CD4-positive, alpha-beta memory T cell (primary cell): ENCODE results near the gene DDR2. TPM values are rescaled to one million over a fixed set of nuclear protein-coding genes. Genes with fewer than 3 reads are reported as not detected.
A peak's percentile ranks its signal among the peaks of the same experiment; 100 is the strongest.

Source experiments
- CTCF ChIA-PET: fragments of 350-600 bp; sonication (Branson Sonifier 250); formaldehyde crosslinking; loops from one replicate; lab custom pipeline; 2021; ENCODE audit warnings: inconsistent platforms; ENCODE audit not compliant: partially characterized antibody; lab: Charles Lee
- POLR2A ChIA-PET: fragments of 350-600 bp; sonication (Branson Sonifier 250); formaldehyde crosslinking; loops from one replicate; lab custom pipeline; 2021; ENCODE audit not compliant: partially characterized antibody; lab: Charles Lee
- DNase-seq, 5 donors: peaks; one replicate each; pipeline versions ENCODE4 v3.0.0 to v3.0.0-alpha.2; 2020 to 2022; ENCODE audit warnings: mixed read lengths in 1 of 5
- H3K27ac ChIP-seq: one replicate; pipeline ENCODE4 v1.7.0; 2013; ENCODE audit warnings: low read depth, low read length
- H3K27me3 ChIP-seq: 2 replicates; pipeline ENCODE4 v1.7.0; 2013; ENCODE audit warnings: mild to moderate bottlenecking, low read length, moderate library complexity; ENCODE audit not compliant: insufficient read depth
- H3K36me3 ChIP-seq: 2 replicates; pipeline ENCODE4 v1.7.0; 2013; ENCODE audit warnings: mild to moderate bottlenecking, low read length, moderate library complexity; ENCODE audit not compliant: insufficient read depth
- H3K4me1 ChIP-seq: 2 replicates; pipeline ENCODE4 v1.7.0; 2013; ENCODE audit warnings: mild to moderate bottlenecking, low read length, moderate library complexity; ENCODE audit not compliant: insufficient read depth
- H3K4me3 ChIP-seq, 2 donors: one replicate each; pipeline ENCODE4 v1.7.0; 2013; ENCODE audit warnings: low read length in 2 of 2, mild to moderate bottlenecking in 1 of 2
- H3K9me3 ChIP-seq, 2 donors: one replicate each; pipeline ENCODE4 v1.7.0; 2013; ENCODE audit warnings: low read length in 2 of 2, control low read depth in 1 of 2; ENCODE audit not compliant: control insufficient read depth in 1 of 2
- H3K27ac Mint-ChIP-seq, 7 donors: one replicate each; pipeline ENCODE4 v1.8.0; 2020 to 2021; ENCODE audit warnings: mixed read lengths in 7 of 7, mild to moderate bottlenecking in 6 of 7, inconsistent platforms in 3 of 7, moderate library complexity in 3 of 7
- H3K27me3 Mint-ChIP-seq, 2 donors: one replicate each; pipeline ENCODE4 v1.8.0; 2020 to 2021; ENCODE audit warnings: mixed read lengths in 2 of 2
- H3K36me3 Mint-ChIP-seq, 2 donors: one replicate each; pipeline ENCODE4 v1.8.0; 2020 to 2021; ENCODE audit warnings: mixed read lengths in 2 of 2, inconsistent platforms in 1 of 2, mild to moderate bottlenecking in 1 of 2
- H3K4me1 Mint-ChIP-seq, 4 donors: one replicate each; pipeline ENCODE4 v1.8.0; 2020 to 2021; ENCODE audit warnings: mixed read lengths in 4 of 4, mild to moderate bottlenecking in 1 of 4
- H3K4me3 Mint-ChIP-seq, 8 donors: one replicate each; pipeline ENCODE4 v1.8.0; 2020 to 2021; ENCODE audit warnings: mixed read lengths in 8 of 8, mild to moderate bottlenecking in 7 of 8, moderate library complexity in 6 of 8, inconsistent platforms in 3 of 8
- H3K9me3 Mint-ChIP-seq, 8 donors: one replicate each; pipeline ENCODE4 v1.8.0; 2020 to 2021; ENCODE audit warnings: mixed read lengths in 8 of 8, mild to moderate bottlenecking in 5 of 8, inconsistent platforms in 3 of 8, moderate library complexity in 1 of 8
- intact Hi-C: fragments of 100-400 bp; cut with micrococcal nuclease; formaldehyde crosslinking; loops from one replicate; pipeline ENCODE4 v1.15.1; 2023
- polyA plus RNA-seq, 2 donors: library from polyadenylated mRNA; unstranded; fragments of 300-500 nt; fragmentation: Illumina TruSeq; gene quantifications; one replicate each; pipeline ENCODE4 v1.2.3, GENCODE V29; 2021
- total RNA-seq, 2 experiments: library from RNA; stranded (reverse); gene quantifications; one replicate each; pipeline ENCODE4 v1.2.3, GENCODE V29; 2021

Gene DDR2
- total and polyA plus RNA-seq, 4 experiments from 2014 or later, result 0.18 to 0.53 (median 0.47) TPM; not detected in 1

GRCh38 chr1:162679298-162679697 lies 47.0 kb downstream of the DDR2 start:
- CTCF ChIA-PET, result no interaction called here

GRCh38 chr1:162680419-162681121 lies 48.3 kb downstream of the DDR2 start:
- Mint-ChIP-seq H3K4me3 (no peak overlapping the region), H3K36me3 (peaks cover 0 to 7% of the 10 kb centered on the region in 2 donors), H3K9me3 (peaks cover 0 to 5% (median 0%) of the 10 kb centered on the region in 8 donors), H3K27me3 (peaks cover 0 to 1% of the 10 kb centered on the region in 2 donors), H3K27ac (no peak overlapping the region), H3K4me1 (no peaks in the 10 kb centered on the region)
- Histone ChIP-seq H3K27ac (no peak overlapping the region), H3K4me3 (no peak overlapping the region), H3K9me3 (no peaks in the 10 kb centered on the region), H3K4me1 (no peaks in the 10 kb centered on the region), H3K36me3 (no peaks in the 10 kb centered on the region), H3K27me3 (no peaks in the 10 kb centered on the region)
- intact Hi-C loops, result no loop called here
- ChIA-PET CTCF (no interaction called here), POLR2A (no interaction called here)
- no peak for DNase-seq

More at GRCh38 chr1:162679298-162679697, 47.0 kb downstream of the DDR2 start:
- H3K4me3 ChIP-seq, result no peak overlapping the region
- no peaks in the 10 kb centered on the region for H3K4me1 ChIP-seq
- H3K27me3 ChIP-seq, result no peaks in the 10 kb centered on the region
- POLR2A ChIA-PET, result no interaction called here
- no peaks in the 10 kb centered on the region for H3K9me3 ChIP-seq
- Mint-ChIP-seq H3K9me3 (peaks cover 0 to 5% (median 0%) of the 10 kb centered on the region in 8 donors), H3K36me3 (peaks cover 0 to 7% of the 10 kb centered on the region in 2 donors), H3K27ac (no peak overlapping the region), H3K4me1 (no peaks in the 10 kb centered on the region), H3K4me3 (no peak overlapping the region), H3K27me3 (peaks cover 0 to 1% of the 10 kb centered on the region in 2 donors)
- no peak for DNase-seq
- intact Hi-C loops, result no loop called here
- H3K27ac ChIP-seq, result no peak overlapping the region
- H3K36me3 ChIP-seq, result no peaks in the 10 kb centered on the region

GRCh38 chr1:162681122-162681436 lies 48.8 kb downstream of the DDR2 start:
- CTCF ChIA-PET, result no interaction called here
- Histone ChIP-seq H3K4me3 (no peak overlapping the region), H3K27me3 (no peaks in the 10 kb centered on the region), H3K36me3 (no peaks in the 10 kb centered on the region), H3K9me3 (no peaks in the 10 kb centered on the region), H3K4me1 (no peaks in the 10 kb centered on the region), H3K27ac (no peak overlapping the region)
- no peak overlapping the region for H3K4me3 Mint-ChIP-seq
- intact Hi-C loops, result no loop called here
- no peaks in the 10 kb centered on the region for H3K4me1 Mint-ChIP-seq
- no peak overlapping the region for H3K27ac Mint-ChIP-seq
- DNase-seq, result no peak
- H3K9me3 Mint-ChIP-seq, result peaks cover 0 to 5% (median 0%) of the 10 kb centered on the region in 8 donors
- peaks cover 0 to 7% of the 10 kb centered on the region in 2 donors for H3K36me3 Mint-ChIP-seq
- H3K27me3 Mint-ChIP-seq, result peaks cover 0 to 1% of the 10 kb centered on the region in 2 donors
- POLR2A ChIA-PET, result no interaction called here

DNA sequence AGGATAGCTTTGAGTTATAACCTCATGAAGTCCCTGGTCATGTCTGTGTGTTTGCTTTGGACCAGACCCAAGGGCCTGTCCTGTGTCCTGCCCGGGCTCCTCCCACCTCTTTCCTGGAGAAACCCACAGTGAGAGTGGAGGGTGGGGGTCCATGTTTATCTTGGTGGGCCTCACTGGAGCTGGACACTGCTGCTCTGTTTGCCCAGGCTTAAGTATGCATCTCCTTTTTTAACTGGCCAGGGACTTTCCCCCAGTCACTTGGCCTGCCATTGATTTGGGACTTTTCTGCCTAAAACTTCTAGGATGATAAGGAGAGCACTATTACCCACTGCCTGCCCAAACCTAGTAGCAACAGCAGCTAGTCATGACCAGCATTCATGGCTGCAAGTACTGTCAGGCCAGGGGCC lies 49.8 kb downstream of the DDR2 start:
- Histone ChIP-seq H3K4me3 (no peak overlapping the region), H3K36me3 (no peaks in the 10 kb centered on the region), H3K9me3 (no peaks in the 10 kb centered on the region), H3K27me3 (no peaks in the 10 kb centered on the region), H3K4me1 (no peaks in the 10 kb centered on the region), H3K27ac (no peak overlapping the region)
- Mint-ChIP-seq H3K36me3 (peaks cover 0 to 7% of the 10 kb centered on the region in 2 donors), H3K4me1 (no peaks in the 10 kb centered on the region), H3K27ac (no peak overlapping the region), H3K9me3 (peaks cover 0 to 5% (median 0%) of the 10 kb centered on the region in 8 donors), H3K4me3 (no peak overlapping the region), H3K27me3 (peaks cover 0 to 1% of the 10 kb centered on the region in 2 donors)
- no peak for DNase-seq
- ChIA-PET CTCF (no interaction called here), POLR2A (no interaction called here)
- intact Hi-C loops, result no loop called here

- intact Hi-C loops, result no loop called here
- Mint-ChIP-seq H3K27ac (no peak overlapping the region), H3K4me1 (peaks cover 0 to 3% (median 1%) of the 10 kb centered on the region in 4 donors), H3K27me3 (peaks cover 0 to 11% of the 10 kb centered on the region in 2 donors), H3K36me3 (no peaks in the 10 kb centered on the region), H3K9me3 (no peaks in the 10 kb centered on the region), H3K4me3 (peak overlapping the region in 1 of 8 donors; percentile 59)
- Histone ChIP-seq H3K9me3 (no peaks in the 10 kb centered on the region), H3K27ac (no peak overlapping the region), H3K27me3 (no peaks in the 10 kb centered on the region), H3K4me3 (no peak overlapping the region), H3K4me1 (no peaks in the 10 kb centered on the region), H3K36me3 (no peaks in the 10 kb centered on the region)
- CTCF ChIA-PET, result no interaction called here
- DNase-seq, result no peak
- POLR2A ChIA-PET, result no interaction called here
These were observed 55.6 kb downstream of the DDR2 start for GRCh38 chr1:162687870-162688269.

GRCh38 chr1:162688521-162688920 lies 56.3 kb downstream of the DDR2 start:
- ChIA-PET POLR2A (no interaction called here), CTCF (no interaction called here)
- no peaks in the 10 kb centered on the region for H3K9me3 ChIP-seq
- no peak for DNase-seq
- peaks cover 0 to 11% of the 10 kb centered on the region in 2 donors for H3K27me3 Mint-ChIP-seq
- no peak overlapping the region for H3K4me3 Mint-ChIP-seq
- H3K27ac Mint-ChIP-seq, result no peak overlapping the region
- peaks cover 0 to 3% (median 1%) of the 10 kb centered on the region in 4 donors for H3K4me1 Mint-ChIP-seq
- H3K27ac ChIP-seq, result no peak overlapping the region
- no peaks in the 10 kb centered on the region for H3K36me3 Mint-ChIP-seq
- no peaks in the 10 kb centered on the region for H3K27me3 ChIP-seq
- H3K9me3 Mint-ChIP-seq, result no peaks in the 10 kb centered on the region
- no peak overlapping the region for H3K4me3 ChIP-seq
- intact Hi-C loops, result no loop called here
- no peaks in the 10 kb centered on the region for H3K36me3 ChIP-seq
- H3K4me1 ChIP-seq, result no peaks in the 10 kb centered on the region

GRCh38 chr1:162688931-162689330 lies 56.7 kb downstream of the DDR2 start:
- H3K27ac ChIP-seq, result no peak overlapping the region
- no peaks in the 10 kb centered on the region for H3K9me3 Mint-ChIP-seq
- no peaks in the 10 kb centered on the region for H3K4me1 ChIP-seq
- H3K4me3 Mint-ChIP-seq, result no peak overlapping the region
- H3K4me1 Mint-ChIP-seq, result peaks cover 0 to 3% (median 1%) of the 10 kb centered on the region in 4 donors
- no peaks in the 10 kb centered on the region for H3K27me3 ChIP-seq
- POLR2A ChIA-PET, result no interaction called here
- H3K9me3 ChIP-seq, result no peaks in the 10 kb centered on the region
- H3K4me3 ChIP-seq, result no peak overlapping the region
- H3K36me3 ChIP-seq, result no peaks in the 10 kb centered on the region
- H3K27me3 Mint-ChIP-seq, result peaks cover 0 to 11% of the 10 kb centered on the region in 2 donors
- intact Hi-C loops, result no loop called here
- no peaks in the 10 kb centered on the region for H3K36me3 Mint-ChIP-seq
- CTCF ChIA-PET, result no interaction called here
- H3K27ac Mint-ChIP-seq, result no peak overlapping the region
- DNase-seq, result no peak
